IPS-20b (cell line): ENCODE data around the gene FOXO3.
A peak's percentile ranks its signal among the peaks of the same experiment; 100 is the strongest.

Source experiments
- H3K27ac ChIP-seq: one replicate; pipeline ENCODE4 v1.5.1; 2013; ENCODE audit warnings: low read length
- H3K27me3 ChIP-seq: 2 replicates; pipeline ENCODE4 v1.6.1; 2013; ENCODE audit warnings: mild to moderate bottlenecking, low read length, inconsistent platforms; ENCODE audit not compliant: insufficient read depth
- H3K36me3 ChIP-seq: 2 replicates; pipeline ENCODE4 v1.6.1; 2013; ENCODE audit warnings: low read depth, mild to moderate bottlenecking, inconsistent platforms, low read length, moderate library complexity; ENCODE audit not compliant: insufficient read depth
- H3K4me1 ChIP-seq: 2 replicates; pipeline ENCODE4 v1.6.1; 2013; ENCODE audit warnings: mild to moderate bottlenecking, control low read depth, inconsistent platforms, low read length, moderate library complexity; ENCODE audit not compliant: insufficient read depth
- H3K4me3 ChIP-seq: 2 replicates; pipeline ENCODE4 v1.5.1; 2013; ENCODE audit warnings: mild to moderate bottlenecking, low read length, inconsistent platforms
- H3K9ac ChIP-seq: 2 replicates; pipeline ENCODE4 v1.6.1; 2013; ENCODE audit warnings: low read depth, mild to moderate bottlenecking, inconsistent platforms, low read length, moderate library complexity
- H3K9me3 ChIP-seq: 2 replicates; pipeline ENCODE4 v1.6.1; 2013; ENCODE audit warnings: mild to moderate bottlenecking, low read depth, low read length, inconsistent platforms; ENCODE audit not compliant: insufficient read depth

FOXO3 gene

GRCh38 chr6:108715832-108716231 is 155.1 kb downstream of the FOXO3 start:
- H3K27me3 ChIP-seq: no peaks in the 10 kb centered on the region
- H3K4me3 ChIP-seq: no peak overlapping the region
- H3K27ac ChIP-seq: no peak overlapping the region
- no peaks in the 10 kb centered on the region for H3K36me3 ChIP-seq
- H3K9ac ChIP-seq: no peak overlapping the region
- H3K9me3 ChIP-seq: no peaks in the 10 kb centered on the region
- H3K4me1 ChIP-seq: peaks cover 1% of the 10 kb centered on the region

- Histone ChIP-seq H3K9me3 (no peaks in the 10 kb centered on the region), H3K27ac (no peak overlapping the region), H3K9ac (no peak overlapping the region), H3K4me3 (no peak overlapping the region), H3K4me1 (peaks cover 7% of the 10 kb centered on the region), H3K27me3 (no peaks in the 10 kb centered on the region), H3K36me3 (no peaks in the 10 kb centered on the region)
These were observed 156.4 kb downstream of the FOXO3 start for GRCh38 chr6:108716801-108717791.

- H3K27me3 ChIP-seq: no peaks in the 10 kb centered on the region
- H3K4me3 ChIP-seq: no peak overlapping the region
These were observed 158.8 kb downstream of the FOXO3 start for GRCh38 chr6:108719477-108719876.

GRCh38 chr6:108720827-108721226 is 160.1 kb downstream of the FOXO3 start:
- H3K9ac ChIP-seq: no peak overlapping the region; the same call in 1 of the 2 replicates
- H3K27me3 ChIP-seq: no peaks in the 10 kb centered on the region
- H3K4me3 ChIP-seq: no peak overlapping the region; the same call in 1 of the 2 replicates
- H3K27ac ChIP-seq: no peak overlapping the region
- H3K9me3 ChIP-seq: no peaks in the 10 kb centered on the region; the same call in 1 of the 2 replicates
- H3K36me3 ChIP-seq: no peaks in the 10 kb centered on the region
- H3K4me1 ChIP-seq: peaks cover 7% of the 10 kb centered on the region

More at GRCh38 chr6:108719477-108719876, 158.8 kb downstream of the FOXO3 start:
- no peak overlapping the region for H3K27ac ChIP-seq
- peaks cover 7% of the 10 kb centered on the region for H3K4me1 ChIP-seq
- no peaks in the 10 kb centered on the region for H3K36me3 ChIP-seq
- no peak overlapping the region for H3K9ac ChIP-seq
- H3K9me3 ChIP-seq: no peaks in the 10 kb centered on the region; the same call in 1 of the 2 replicates

- Histone ChIP-seq H3K27me3 (no peaks in the 10 kb centered on the region), H3K36me3 (no peaks in the 10 kb centered on the region), H3K4me1 (peaks cover 7% of the 10 kb centered on the region), H3K9me3 (no peaks in the 10 kb centered on the region; the same call in 1 of the 2 replicates), H3K4me3 (no peak overlapping the region; the same call in 1 of the 2 replicates), H3K27ac (no peak overlapping the region), H3K9ac (no peak overlapping the region; the same call in 1 of the 2 replicates)
These were observed 160.6 kb downstream of the FOXO3 start for GRCh38 chr6:108721286-108721685.

GRCh38 chr6:108723594-108723993 is 162.9 kb downstream of the FOXO3 start:
- Histone ChIP-seq H3K9me3 (no peaks in the 10 kb centered on the region; the same call in 1 of the 2 replicates), H3K9ac (no peak overlapping the region), H3K4me1 (peaks cover 7% of the 10 kb centered on the region), H3K36me3 (no peaks in the 10 kb centered on the region), H3K27ac (no peak overlapping the region), H3K27me3 (0 out of 2 replicates have a peak, but pooled peaks cover 6% of the 10 kb centered on the region), H3K4me3 (no peak overlapping the region)

- Histone ChIP-seq H3K27me3 (peaks cover 31% of the 10 kb centered on the region), H3K4me1 (peaks cover 14% of the 10 kb centered on the region), H3K4me3 (no peak overlapping the region), H3K9ac (no peak overlapping the region), H3K9me3 (no peaks in the 10 kb centered on the region; the same call in 1 of the 2 replicates), H3K27ac (no peak overlapping the region), H3K36me3 (no peaks in the 10 kb centered on the region)
These were observed 166.1 kb downstream of the FOXO3 start for GRCh38 chr6:108726726-108727339.

- no peak overlapping the region for H3K4me3 ChIP-seq
- peaks cover 42% of the 10 kb centered on the region for H3K27me3 ChIP-seq
- H3K9me3 ChIP-seq: no peaks in the 10 kb centered on the region; the same call in 1 of the 2 replicates
- H3K4me1 ChIP-seq: peaks cover 17% of the 10 kb centered on the region
- H3K36me3 ChIP-seq: no peaks in the 10 kb centered on the region
- no peak overlapping the region for H3K27ac ChIP-seq
- no peak overlapping the region for H3K9ac ChIP-seq
These were observed 167.4 kb downstream of the FOXO3 start for GRCh38 chr6:108727966-108728730.

- Histone ChIP-seq H3K4me1 (peaks cover 23% of the 10 kb centered on the region), H3K4me3 (no peak overlapping the region), H3K27ac (no peak overlapping the region), H3K9ac (no peak overlapping the region), H3K27me3 (peaks cover 43% of the 10 kb centered on the region), H3K36me3 (no peaks in the 10 kb centered on the region), H3K9me3 (no peaks in the 10 kb centered on the region; the same call in 1 of the 2 replicates)
These were observed 168.1 kb downstream of the FOXO3 start for GRCh38 chr6:108728826-108729225.

- H3K9ac ChIP-seq: no peak overlapping the region
- peaks cover 31% of the 10 kb centered on the region for H3K4me1 ChIP-seq
- H3K27me3 ChIP-seq: peaks cover 49% of the 10 kb centered on the region
- no peaks in the 10 kb centered on the region for H3K9me3 ChIP-seq
- peak overlapping the region; percentile 16 for H3K4me3 ChIP-seq
- no peaks in the 10 kb centered on the region for H3K36me3 ChIP-seq
- no peak overlapping the region for H3K27ac ChIP-seq
These were observed 170.2 kb downstream of the FOXO3 start for GRCh38 chr6:108730635-108731515.
